Measurements from ENCODE around the gene TMPO. TPM values are rescaled to one million over a fixed set of nuclear protein-coding genes. Genes with fewer than 3 reads are reported as not detected.

The TMPO gene
- total and polyA plus RNA-seq, 2 of the 4 experiments (the other 2 are of a cell fraction), result 30.0 to 62.0 TPM

GRCh38 chr12:98543701-98544100, 28.3 kb downstream of the TMPO start:
- TF ChIP-seq RAD21 (IDR thresholded peaks at IDR 0.05; ENCODE audit: low read length), result no peak
- TF ChIP-seq MAZ (IDR thresholded peaks at IDR 0.05; ENCODE audit: borderline replicate concordance, low read depth, low read length), result no peak
- TF ChIP-seq RCOR1 (IDR thresholded peaks at IDR 0.05; ENCODE audit: insufficient replicate concordance, low read length), result no peak
- no peak for TF ChIP-seq CHD1 (IDR thresholded peaks at IDR 0.05; ENCODE audit: low read depth, low read length)
- no peak for TF ChIP-seq CEBPB (IDR thresholded peaks at IDR 0.05; ENCODE audit: low read depth, low read length)
- TF ChIP-seq FOS (IDR thresholded peaks at IDR 0.05; ENCODE audit: low read depth, low read length), result no peak
- TF ChIP-seq CTCF (conservative IDR thresholded peaks at IDR 0.05; ENCODE audit: low read depth, low read length), result no peak
- TF ChIP-seq POLR2A (IDR thresholded peaks at IDR 0.05; ENCODE audit: low read depth, low read length), result no peak
- TF ChIP-seq USF2 (IDR thresholded peaks at IDR 0.05; ENCODE audit: low read depth, low read length), result no peak
- no peak for TF ChIP-seq SMC3 (IDR thresholded peaks at IDR 0.05; ENCODE audit: low read depth, low read length)
- no peak for TF ChIP-seq MXI1 (IDR thresholded peaks at IDR 0.05; ENCODE audit: borderline replicate concordance, low read depth, low read length)
- TF ChIP-seq BHLHE40 (IDR thresholded peaks at IDR 0.05; ENCODE audit: low read depth, low read length), result no peak
- no peak for TF ChIP-seq RFX5 (IDR thresholded peaks at IDR 0.05; ENCODE audit: low read depth, low read length)
- no peak for TF ChIP-seq NFE2L2 (IDR thresholded peaks at IDR 0.05; ENCODE audit: low read depth, low read length)
- no peak for TF ChIP-seq MAFK (IDR thresholded peaks at IDR 0.05; ENCODE audit: low read depth, low read length)
- no peak for TF ChIP-seq ELK1 (IDR thresholded peaks at IDR 0.05; ENCODE audit: borderline replicate concordance, low read depth, low read length)
- no peak overlapping the region for H3K4ac ChIP-seq (ENCODE audit: low read depth, low read length)
- H4K5ac ChIP-seq (ENCODE audit: low read depth, low read length), result no peak overlapping the region
- H2BK120ac ChIP-seq (ENCODE audit: low read depth, low read length), result no peak overlapping the region
- H3K23ac ChIP-seq (ENCODE audit: low read depth, low read length), result no peak overlapping the region
- no peak overlapping the region for H3K56ac ChIP-seq (ENCODE audit: extremely low read depth, insufficient read depth, low read length)
- no peak overlapping the region for H2BK20ac ChIP-seq (ENCODE audit: low read depth, low read length)
- H3K9me3 ChIP-seq (ENCODE audit: control insufficient read depth, insufficient read depth, low read length), result no peaks in the 10 kb centered on the region
- H3K4me2 ChIP-seq (ENCODE audit: low read depth, low read length), result no peak overlapping the region
- no peak overlapping the region for H2AK9ac ChIP-seq (replicated peaks; ENCODE audit: low read depth, low read length, poor library complexity)
- POLR2A ChIA-PET (ENCODE audit: unreplicated experiment), result no interaction called here
- no peak overlapping the region for H4K91ac ChIP-seq (ENCODE audit: insufficient read depth, low read depth, low read length)
- H3K4me1 ChIP-seq (ENCODE audit: control insufficient read depth, insufficient read depth, low read length), result no peaks in the 10 kb centered on the region
- CTCF ChIA-PET, result interaction anchor here (1.1 kb wide), 1 partner anchor 11 kb away, joined by 5 read pairs; no protein-coding TSS in a partner anchor
- in situ Hi-C loops (cut with MboI; ENCODE audit: low sequenced_read_pairs), result no loop called here
- H2AFZ ChIP-seq (replicated peaks; ENCODE audit: low read length, poor library complexity), result no peak overlapping the region
- no peak overlapping the region for H3K4me3 ChIP-seq (ENCODE audit: insufficient read depth, low read depth, low read length)
- peaks cover 6% of the 10 kb centered on the region for H3K36me3 ChIP-seq (ENCODE audit: control insufficient read depth, insufficient read depth, low read length)
- intact Hi-C loops (cut with micrococcal nuclease), result no loop called here
- ATAC-seq (ENCODE audit: low read depth) (no peak), DNase-seq (peak; percentile 7)
- no peak overlapping the region for H2BK5ac ChIP-seq (ENCODE audit: low read depth, low read length, poor library complexity, severe bottlenecking)
- no peak overlapping the region for H3K9ac ChIP-seq (ENCODE audit: low read depth, low read length)
- peaks cover 9 to 14% of the 10 kb centered on the region in 2 experiments; a peak in 3 of 4 replicates for H3K79me1 ChIP-seq (ENCODE audit: low read depth in 1 of 2, low read length in 2 of 2)
- H4K20me1 ChIP-seq (ENCODE audit: insufficient read depth, low read length), result no peaks in the 10 kb centered on the region
- no TSS peak for BruUV-seq (replicated peaks)
- no peak overlapping the region for H2AK5ac ChIP-seq (ENCODE audit: low read depth, low read length)
- H3K14ac ChIP-seq (replicated peaks; ENCODE audit: low read depth, low read length), result no peak overlapping the region
- dilution Hi-C loops (cut with HindIII; ENCODE audit: low sequenced_read_pairs, unreplicated experiment), result no loop called here
- no peaks in the 10 kb centered on the region for H3K27me3 ChIP-seq (ENCODE audit: control insufficient read depth, insufficient read depth, low read length)
- H3K9me1 ChIP-seq (ENCODE audit: insufficient read depth, low read length), result no peaks in the 10 kb centered on the region
- no peak overlapping the region for H2BK15ac ChIP-seq (ENCODE audit: low read depth, low read length)
- no peak overlapping the region for H3K27ac ChIP-seq (ENCODE audit: insufficient read depth, low read length)
- H3K18ac ChIP-seq (ENCODE audit: low read depth, low read length), result no peak overlapping the region
- no peak overlapping the region for H4K8ac ChIP-seq (ENCODE audit: low read depth in 2 of 2, low read length in 2 of 2)
